Thoracic aorta (tissue), 2 donors: ENCODE data around the gene ELOVL3. TPM values are rescaled to one million over a fixed set of nuclear protein-coding genes. Genes with fewer than 3 reads are reported as not detected.

ENCODE experiments used
- ATAC-seq: fragments of 150-250 bp; one replicate; pipeline ENCODE4 v1.8.0; 2017; ENCODE audit warnings: low read depth; ENCODE audit not compliant: insufficient number of reproducible peaks, low FRiP score
- DNase-seq: peaks from one replicate; pipeline ENCODE4 v3.0.0-alpha.2; 2020; ENCODE audit warnings: low spot score
- H3K27ac ChIP-seq, 2 donors: fragments of 200-600 bp; sonication (generic); 1 replicate in 1 of 2; 2 replicates in 1 of 2; pipeline ENCODE4 v1.5.1; 2016; ENCODE audit warnings: mild to moderate bottlenecking in 2 of 2, moderate library complexity in 2 of 2
- H3K27me3 ChIP-seq: fragments of 200-600 bp; sonication (generic); replicated peaks from 2 replicates; pipeline ENCODE4 v1.6.0; 2016; ENCODE audit warnings: mild to moderate bottlenecking; ENCODE audit not compliant: insufficient read depth
- H3K36me3 ChIP-seq: fragments of 200-600 bp; sonication (generic); one replicate; pipeline ENCODE4 v1.5.1; 2016
- H3K4me1 ChIP-seq, 2 donors: fragments of 200-600 bp; sonication (generic); 1 replicate in 1 of 2; 2 replicates in 1 of 2; pipeline versions ENCODE4 v1.5.1 to v1.6.0; 2016; ENCODE audit warnings: low read depth in 2 of 2, mild to moderate bottlenecking in 1 of 2; ENCODE audit not compliant: control insufficient read depth in 1 of 2
- H3K4me3 ChIP-seq: fragments of 200-600 bp; sonication (generic); 2 replicates; pipeline ENCODE4 v1.5.1; 2016; ENCODE audit warnings: mild to moderate bottlenecking
- H3K9me3 ChIP-seq: fragments of 200-600 bp; sonication (generic); 2 replicates; pipeline ENCODE4 v1.5.1; 2016
- CTCF ChIP-seq: fragments of 200-600 bp; sonication (generic); IDR thresholded peaks from one replicate; pipeline ENCODE4 v1.5.1; 2019; ENCODE audit warnings: antibody characterized with exemption
- total RNA-seq, 2 donors: library from RNA; depleted of rRNA; stranded (reverse); fragments of >200 nt; gene quantifications; one replicate each; pipeline versions ENCODE4 v1.1.0 to v1.2.3, GENCODE V29; 2016

The ELOVL3 gene
- total RNA-seq, 2 donors from 2014 or later = not detected

GRCh38 chr10:102219370-102219769, 6.7 kb upstream of the ELOVL3 start:
- no peaks in the 10 kb centered on the region for H3K9me3 ChIP-seq
- no peaks in the 10 kb centered on the region for H3K27me3 ChIP-seq
- ATAC-seq (no peak), DNase-seq (no peak)
- TF ChIP-seq CTCF = no peak
- no peak overlapping the region for H3K4me3 ChIP-seq
- H3K4me1 ChIP-seq = no peaks in the 10 kb centered on the region
- H3K36me3 ChIP-seq = no peaks in the 10 kb centered on the region
- no peak overlapping the region for H3K27ac ChIP-seq

DNA sequence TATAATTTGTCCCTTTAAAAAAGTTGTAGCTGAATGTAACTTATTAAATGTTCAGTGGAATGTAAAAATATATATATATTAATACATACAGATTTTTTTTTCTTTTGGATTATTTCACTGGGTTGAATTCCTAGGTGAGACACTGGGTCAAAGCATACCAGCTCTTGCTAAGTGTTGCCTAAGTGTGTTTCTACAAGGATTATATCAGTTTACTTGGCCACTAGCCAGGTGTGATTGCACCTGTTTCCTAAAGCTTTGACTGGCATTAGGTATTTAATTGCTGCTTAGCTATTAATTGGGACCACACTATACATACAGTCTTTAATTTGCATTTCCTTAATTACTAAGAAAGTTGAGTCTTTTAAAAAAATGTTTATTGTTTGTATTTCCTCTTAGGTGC, 5.5 kb upstream of the ELOVL3 start:
- no peaks in the 10 kb centered on the region for H3K9me3 ChIP-seq
- H3K4me3 ChIP-seq = no peak overlapping the region
- H3K36me3 ChIP-seq = no peaks in the 10 kb centered on the region
- ATAC-seq = no peak
- no peak for DNase-seq
- TF ChIP-seq CTCF = no peak
- no peaks in the 10 kb centered on the region for H3K4me1 ChIP-seq
- H3K27ac ChIP-seq = no peak overlapping the region
- no peaks in the 10 kb centered on the region for H3K27me3 ChIP-seq

- H3K4me3 ChIP-seq = no peak overlapping the region
- no peak for TF ChIP-seq CTCF
- no peak overlapping the region for H3K27ac ChIP-seq
- H3K36me3 ChIP-seq = no peaks in the 10 kb centered on the region
- no peaks in the 10 kb centered on the region for H3K9me3 ChIP-seq
- no peak for DNase-seq
- H3K27me3 ChIP-seq = no peaks in the 10 kb centered on the region
- ATAC-seq = no peak
- H3K4me1 ChIP-seq = peaks cover 4 to 7% of the 10 kb centered on the region in 2 donors
Measured at GRCh38 chr10:102222797-102223196, 3.3 kb upstream of the ELOVL3 start.

GRCh38 chr10:102226542-102226870, 407 bp downstream of the ELOVL3 start:
- no peaks in the 10 kb centered on the region for H3K9me3 ChIP-seq
- no peak for ATAC-seq
- H3K4me1 ChIP-seq = peaks cover 14 to 24% of the 10 kb centered on the region in 2 donors
- peak overlapping the region; percentile 61 for H3K4me3 ChIP-seq
- H3K27me3 ChIP-seq = peaks cover 6% of the 10 kb centered on the region
- no peak overlapping the region for H3K27ac ChIP-seq
- TF ChIP-seq CTCF = no peak
- H3K36me3 ChIP-seq = no peaks in the 10 kb centered on the region
- no peak for DNase-seq

GRCh38 chr10:102227050-102227449, 951 bp downstream of the ELOVL3 start:
- DNase-seq (no peak), ATAC-seq (no peak)
- Histone ChIP-seq H3K9me3 (no peaks in the 10 kb centered on the region), H3K36me3 (no peaks in the 10 kb centered on the region), H3K27ac (no peak overlapping the region), H3K4me1 (peaks cover 17 to 27% of the 10 kb centered on the region in 2 donors), H3K27me3 (peaks cover 11% of the 10 kb centered on the region), H3K4me3 (no peak overlapping the region)
- TF ChIP-seq CTCF = no peak
